ENCODE results near the gene CAPN15.
A peak's percentile ranks its signal among the peaks of the same experiment; 100 is the strongest.

CAPN15 gene

GRCh38 chr16:586047-586644 lies 58.6 kb downstream of the CAPN15 start:
- DNase-seq: no peak
- H3K36me3 ChIP-seq (replicated peaks): no peaks in the 10 kb centered on the region
- in situ Hi-C loops (cut with HindIII; ENCODE audit: low pct_ligation_motif_present, low sequenced_read_pairs): no loop called here
- H3K27me3 ChIP-seq (replicated peaks): no peaks in the 10 kb centered on the region
- TF ChIP-seq CTCF (IDR thresholded peaks at IDR 0.05; ENCODE audit: low read depth, low read length, missing control alignments): no peak
- H3K27ac ChIP-seq: no peak overlapping the region
- no peak overlapping the region for H3K4me3 ChIP-seq (ENCODE audit: low read depth, low read length)

- TF ChIP-seq CTCF (IDR thresholded peaks at IDR 0.05; ENCODE audit: low read depth, low read length, missing control alignments): no peak
Measured at GRCh38 chr16:586645-587590, 59.4 kb downstream of the CAPN15 start.

GRCh38 chr16:588639-588888 lies 61.1 kb downstream of the CAPN15 start:
- H3K36me3 ChIP-seq (replicated peaks): no peaks in the 10 kb centered on the region

More at GRCh38 chr16:586645-587590, 59.4 kb downstream of the CAPN15 start:
- no peak for DNase-seq
- Histone ChIP-seq H3K27me3 (replicated peaks) (no peaks in the 10 kb centered on the region), H3K4me3 (ENCODE audit: low read depth, low read length) (no peak overlapping the region), H3K27ac (no peak overlapping the region), H3K36me3 (replicated peaks) (no peaks in the 10 kb centered on the region)
- in situ Hi-C loops (cut with HindIII; ENCODE audit: low pct_ligation_motif_present, low sequenced_read_pairs): no loop called here

GRCh38 chr16:588889-589657 lies 61.6 kb downstream of the CAPN15 start:
- peak; percentile 92 for DNase-seq
- TF ChIP-seq CTCF (IDR thresholded peaks at IDR 0.05; ENCODE audit: low read depth, low read length, missing control alignments): no peak
- peak overlapping the region; percentile 87 for H3K4me3 ChIP-seq (ENCODE audit: low read depth, low read length)
- no peaks in the 10 kb centered on the region for H3K36me3 ChIP-seq (replicated peaks)
- in situ Hi-C loops (cut with HindIII; ENCODE audit: low pct_ligation_motif_present, low sequenced_read_pairs): no loop called here
- H3K27me3 ChIP-seq (replicated peaks): no peaks in the 10 kb centered on the region
- peak overlapping the region; percentile 96 for H3K27ac ChIP-seq

More at GRCh38 chr16:588639-588888, 61.1 kb downstream of the CAPN15 start:
- Histone ChIP-seq H3K27me3 (replicated peaks) (no peaks in the 10 kb centered on the region), H3K4me3 (ENCODE audit: low read depth, low read length) (peak overlapping the region; percentile 87), H3K27ac (peak overlapping the region; percentile 96)
- in situ Hi-C loops (cut with HindIII; ENCODE audit: low pct_ligation_motif_present, low sequenced_read_pairs): no loop called here
- TF ChIP-seq CTCF (IDR thresholded peaks at IDR 0.05; ENCODE audit: low read depth, low read length, missing control alignments): no peak
- peak; percentile 62 for DNase-seq

GRCh38 chr16:589658-590187 lies 62.2 kb downstream of the CAPN15 start, which contains the start of gene RAB40C:
RAB40C (plus strand) TSS chr16:590066; CDS start chr16:590292, 226 bp downstream.
- TF ChIP-seq CTCF (IDR thresholded peaks at IDR 0.05; ENCODE audit: low read depth, low read length, missing control alignments): peak; percentile 23
- Histone ChIP-seq H3K36me3 (replicated peaks) (no peaks in the 10 kb centered on the region), H3K27me3 (replicated peaks) (no peaks in the 10 kb centered on the region), H3K4me3 (ENCODE audit: low read depth, low read length) (peak within 1 kb of the TSS; percentile 87), H3K27ac (peak within 1 kb of the TSS; percentile 96)
- in situ Hi-C loops (cut with HindIII; ENCODE audit: low pct_ligation_motif_present, low sequenced_read_pairs): no loop called here
- peak; percentile 96 for DNase-seq
